ENCODE results near the gene FBXO24.

DNA sequence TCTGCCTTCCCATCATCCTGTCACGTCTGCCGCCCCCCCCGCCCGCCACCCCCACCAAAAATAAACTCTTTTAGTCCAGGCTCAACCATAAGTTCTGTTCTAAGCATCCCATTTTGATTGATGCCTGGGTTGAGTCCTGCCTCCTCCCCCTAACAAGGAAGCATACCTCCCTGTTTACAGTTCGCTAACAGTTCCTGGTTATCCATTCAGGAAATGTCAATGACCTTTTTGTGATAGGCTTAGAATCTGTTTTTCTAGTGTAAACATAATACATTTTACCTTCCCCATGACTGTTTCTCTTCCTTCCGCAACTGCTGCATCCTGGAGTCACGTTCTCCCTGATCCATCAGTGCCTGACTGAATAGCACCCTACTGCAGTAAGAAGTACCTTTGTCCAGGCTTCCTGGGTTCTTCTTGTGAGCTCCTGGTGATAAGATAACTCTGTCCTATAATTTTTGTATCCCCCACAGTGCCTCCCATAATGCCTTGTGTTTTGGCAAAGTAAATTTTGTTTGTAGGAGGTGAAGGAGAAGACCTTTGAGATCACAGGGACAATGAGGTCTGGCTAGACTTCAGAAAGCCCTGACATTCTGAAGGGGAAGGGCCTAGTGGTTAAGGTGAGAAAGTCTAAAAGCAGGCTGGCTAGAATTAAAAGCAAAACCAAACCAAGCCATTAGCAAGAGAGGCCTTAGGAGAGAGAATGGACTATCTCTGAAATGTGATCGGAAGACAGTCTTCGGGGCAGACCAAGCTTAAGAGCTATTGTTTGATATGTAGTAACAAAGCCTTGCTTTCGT, 39.8 kb upstream of the FBXO24 start:
- TF ChIP-seq ZFP37 (tag by site-specific recombination; IDR thresholded peaks at IDR 0.05) (no peak), ZNF350 (tag by site-specific recombination; IDR thresholded peaks at IDR 0.05) (no peak), SP2 (tag by site-specific recombination; IDR thresholded peaks at IDR 0.05) (no peak), ZSCAN16 (tag by site-specific recombination; IDR thresholded peaks at IDR 0.05) (no peak), ZNF600 (tag by site-specific recombination; IDR thresholded peaks at IDR 0.05) (no peak), TCF7L2 (IDR thresholded peaks at IDR 0.05; ENCODE audit: borderline replicate concordance, low read depth, low read length) (no peak), ZNF510 (tag by site-specific recombination; IDR thresholded peaks at IDR 0.05; ENCODE audit: insufficient replicate concordance) (no peak)
- TF ChIP-seq, protein P1, sequence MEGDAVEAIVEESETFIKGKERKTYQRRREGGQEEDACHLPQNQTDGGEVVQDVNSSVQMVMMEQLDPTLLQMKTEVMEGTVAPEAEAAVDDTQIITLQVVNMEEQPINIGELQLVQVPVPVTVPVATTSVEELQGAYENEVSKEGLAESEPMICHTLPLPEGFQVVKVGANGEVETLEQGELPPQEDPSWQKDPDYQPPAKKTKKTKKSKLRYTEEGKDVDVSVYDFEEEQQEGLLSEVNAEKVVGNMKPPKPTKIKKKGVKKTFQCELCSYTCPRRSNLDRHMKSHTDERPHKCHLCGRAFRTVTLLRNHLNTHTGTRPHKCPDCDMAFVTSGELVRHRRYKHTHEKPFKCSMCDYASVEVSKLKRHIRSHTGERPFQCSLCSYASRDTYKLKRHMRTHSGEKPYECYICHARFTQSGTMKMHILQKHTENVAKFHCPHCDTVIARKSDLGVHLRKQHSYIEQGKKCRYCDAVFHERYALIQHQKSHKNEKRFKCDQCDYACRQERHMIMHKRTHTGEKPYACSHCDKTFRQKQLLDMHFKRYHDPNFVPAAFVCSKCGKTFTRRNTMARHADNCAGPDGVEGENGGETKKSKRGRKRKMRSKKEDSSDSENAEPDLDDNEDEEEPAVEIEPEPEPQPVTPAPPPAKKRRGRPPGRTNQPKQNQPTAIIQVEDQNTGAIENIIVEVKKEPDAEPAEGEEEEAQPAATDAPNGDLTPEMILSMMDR (tag by site-specific recombination; IDR thresholded peaks at IDR 0.05) = no peak
- TF ChIP-seq, protein P2, sequence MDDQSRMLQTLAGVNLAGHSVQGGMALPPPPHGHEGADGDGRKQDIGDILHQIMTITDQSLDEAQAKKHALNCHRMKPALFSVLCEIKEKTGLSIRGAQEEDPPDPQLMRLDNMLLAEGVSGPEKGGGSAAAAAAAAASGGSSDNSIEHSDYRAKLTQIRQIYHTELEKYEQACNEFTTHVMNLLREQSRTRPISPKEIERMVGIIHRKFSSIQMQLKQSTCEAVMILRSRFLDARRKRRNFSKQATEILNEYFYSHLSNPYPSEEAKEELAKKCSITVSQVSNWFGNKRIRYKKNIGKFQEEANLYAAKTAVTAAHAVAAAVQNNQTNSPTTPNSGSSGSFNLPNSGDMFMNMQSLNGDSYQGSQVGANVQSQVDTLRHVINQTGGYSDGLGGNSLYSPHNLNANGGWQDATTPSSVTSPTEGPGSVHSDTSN (CRISPR knock-in tag; IDR thresholded peaks at IDR 0.05) = no peak
- TF ChIP-seq, protein P3, sequence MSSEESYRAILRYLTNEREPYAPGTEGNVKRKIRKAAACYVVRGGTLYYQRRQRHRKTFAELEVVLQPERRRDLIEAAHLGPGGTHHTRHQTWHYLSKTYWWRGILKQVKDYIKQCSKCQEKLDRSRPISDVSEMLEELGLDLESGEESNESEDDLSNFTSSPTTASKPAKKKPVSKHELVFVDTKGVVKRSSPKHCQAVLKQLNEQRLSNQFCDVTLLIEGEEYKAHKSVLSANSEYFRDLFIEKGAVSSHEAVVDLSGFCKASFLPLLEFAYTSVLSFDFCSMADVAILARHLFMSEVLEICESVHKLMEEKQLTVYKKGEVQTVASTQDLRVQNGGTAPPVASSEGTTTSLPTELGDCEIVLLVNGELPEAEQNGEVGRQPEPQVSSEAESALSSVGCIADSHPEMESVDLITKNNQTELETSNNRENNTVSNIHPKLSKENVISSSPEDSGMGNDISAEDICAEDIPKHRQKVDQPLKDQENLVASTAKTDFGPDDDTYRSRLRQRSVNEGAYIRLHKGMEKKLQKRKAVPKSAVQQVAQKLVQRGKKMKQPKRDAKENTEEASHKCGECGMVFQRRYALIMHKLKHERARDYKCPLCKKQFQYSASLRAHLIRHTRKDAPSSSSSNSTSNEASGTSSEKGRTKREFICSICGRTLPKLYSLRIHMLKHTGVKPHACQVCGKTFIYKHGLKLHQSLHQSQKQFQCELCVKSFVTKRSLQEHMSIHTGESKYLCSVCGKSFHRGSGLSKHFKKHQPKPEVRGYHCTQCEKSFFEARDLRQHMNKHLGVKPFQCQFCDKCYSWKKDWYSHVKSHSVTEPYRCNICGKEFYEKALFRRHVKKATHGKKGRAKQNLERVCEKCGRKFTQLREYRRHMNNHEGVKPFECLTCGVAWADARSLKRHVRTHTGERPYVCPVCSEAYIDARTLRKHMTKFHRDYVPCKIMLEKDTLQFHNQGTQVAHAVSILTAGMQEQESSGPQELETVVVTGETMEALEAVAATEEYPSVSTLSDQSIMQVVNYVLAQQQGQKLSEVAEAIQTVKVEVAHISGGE (tag by site-specific recombination; conservative IDR thresholded peaks at IDR 0.05; ENCODE audit: low read depth) = no peak
